GM10248 (cell line): ENCODE results near the gene DOCK1.

Experiments
- CTCF ChIA-PET: fragments of 300-600 bp; sonication (Branson Sonifier 250); formaldehyde crosslinking; extraction: SDS; loops from one replicate; lab custom pipeline; 2021; ENCODE audit warnings: antibody characterized with exemption; lab: Yijun Ruan, JAX
- POLR2A ChIA-PET: fragments of 350-650 bp; sonication (Branson Sonifier 250); formaldehyde crosslinking; extraction: SDS; loops from one replicate; lab custom pipeline; 2020; ENCODE audit warnings: antibody characterized with exemption; lab: Yijun Ruan, JAX
- DNase-seq: peaks from one replicate; pipeline ENCODE4 v3.0.0; 2012; ENCODE audit errors: extremely low spot score
- CTCF ChIP-seq: IDR thresholded peaks from 2 replicates; pipeline ENCODE4 v1.5.1; 2012; ENCODE audit warnings: mild to moderate bottlenecking, low read depth; ENCODE audit errors: extremely low read depth, missing control alignments, control extremely low read depth

Gene DOCK1

GRCh38 chr10:126903656-126904360 lies 1.4 kb upstream of the DOCK1 start:
- no peak for DNase-seq
- no peak for TF ChIP-seq CTCF
- ChIA-PET CTCF (no interaction called here), POLR2A (no interaction called here)

- DNase-seq: no peak
- no peak for TF ChIP-seq CTCF
- CTCF ChIA-PET: no interaction called here
- POLR2A ChIA-PET: no interaction called here
Measured at GRCh38 chr10:126904516-126904817, 761 bp upstream of the DOCK1 start.

- ChIA-PET CTCF (no interaction called here), POLR2A (no interaction called here)
- TF ChIP-seq CTCF: no peak
- DNase-seq: no peak
Measured at GRCh38 chr10:126905776-126906703, 812 bp downstream of the DOCK1 start.

GRCh38 chr10:126906704-126907422 lies 1.6 kb downstream of the DOCK1 start:
- no peak for DNase-seq
- ChIA-PET CTCF (no interaction called here), POLR2A (no interaction called here)
- no peak for TF ChIP-seq CTCF

GRCh38 chr10:126907423-126907970 lies 2.3 kb downstream of the DOCK1 start:
- ChIA-PET CTCF (no interaction called here), POLR2A (no interaction called here)
- no peak for DNase-seq
- no peak for TF ChIP-seq CTCF

- no peak for TF ChIP-seq CTCF
- ChIA-PET CTCF (no interaction called here), POLR2A (no interaction called here)
- no peak for DNase-seq
Measured at GRCh38 chr10:126908225-126908624, 3.0 kb downstream of the DOCK1 start.
